ENCODE data around the gene FANCD2.
"Not testable (repeated sequence)": the region's sequence is repeated elsewhere in the genome, so short reads cannot be mapped to it uniquely, and the experiment has no call there.

The FANCD2 gene

DNA sequence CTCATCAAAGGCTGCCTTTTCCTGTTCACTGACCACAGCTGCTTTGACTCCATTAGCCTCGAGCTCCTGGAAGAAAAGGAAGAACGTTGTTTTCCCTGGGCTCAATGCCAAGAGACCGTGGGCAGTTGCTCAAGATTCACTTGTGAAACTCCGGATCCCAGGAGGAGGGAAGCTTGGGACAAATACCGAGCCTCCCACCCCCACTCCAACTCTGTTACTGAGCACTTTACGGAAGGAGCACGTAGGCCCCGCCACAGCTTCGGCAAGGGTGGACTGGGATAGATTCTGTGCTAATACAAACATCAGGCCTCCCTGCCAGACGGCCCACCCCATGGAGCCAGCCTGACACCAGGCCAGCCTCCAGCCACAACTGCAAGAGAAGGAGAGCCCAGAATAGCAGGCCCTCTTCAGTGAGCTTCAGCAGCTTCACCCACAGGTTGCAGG, 10.8 kb upstream of the FANCD2 start:
- Histone ChIP-seq H2AFZ (ENCODE audit: low read length, unreplicated experiment) (no peak overlapping the region), H3K27me3 (ENCODE audit: insufficient read depth, low read length) (no peaks in the 10 kb centered on the region), H3K36me3 (ENCODE audit: insufficient read depth, low read length) (no peaks in the 10 kb centered on the region), H3K79me2 (ENCODE audit: control insufficient read depth, insufficient read depth, low read length, unreplicated experiment) (no peaks in the 10 kb centered on the region), H3K4me1 (ENCODE audit: control insufficient read depth, insufficient read depth, low read length, unreplicated experiment) (peaks cover 36% of the 10 kb centered on the region), H3K4me3 (ENCODE audit: low read depth, low read length) (peak overlapping the region; percentile 26; the same call in 1 of the 2 replicates), H3K27ac (ENCODE audit: low read depth, low read length) (peak overlapping the region; percentile 72)

DNA sequence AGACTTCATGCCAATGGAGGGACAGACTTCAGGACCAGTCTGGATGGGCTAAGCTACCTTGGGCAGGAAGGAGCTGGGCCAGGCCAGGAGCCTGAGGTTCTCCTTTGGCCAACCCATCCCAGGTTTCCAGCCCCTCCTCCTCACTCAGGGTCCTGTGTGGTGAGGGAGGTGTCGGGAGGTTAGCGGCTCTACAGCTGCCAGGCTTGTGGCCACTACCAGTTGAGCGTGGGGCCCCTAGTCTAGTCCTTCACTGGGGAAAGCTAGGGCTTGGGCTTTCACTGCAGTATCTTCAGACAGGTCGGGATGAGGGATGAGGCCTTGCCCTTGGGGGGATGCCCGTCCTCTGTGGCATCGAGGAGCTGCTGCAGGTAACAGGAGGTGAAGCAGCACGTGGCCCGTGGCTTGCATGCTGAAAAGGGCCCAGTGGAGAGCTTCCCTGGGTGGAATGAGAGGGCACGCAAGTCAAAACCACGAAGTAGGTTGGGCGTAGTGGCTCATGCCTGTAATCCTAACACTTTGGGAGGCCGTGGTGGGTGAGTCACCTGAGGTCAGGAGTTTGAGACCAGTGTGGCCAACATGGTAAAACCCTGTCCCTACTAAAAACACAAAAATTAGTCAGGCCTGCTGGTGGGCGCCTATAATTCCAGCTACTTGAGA, 8.5 kb upstream of the FANCD2 start:
- Histone ChIP-seq H3K27ac (ENCODE audit: low read depth, low read length) (peak overlapping the region; percentile 36; the same call in 1 of the 2 replicates), H3K79me2 (ENCODE audit: control insufficient read depth, insufficient read depth, low read length, unreplicated experiment) (no peaks in the 10 kb centered on the region), H3K4me1 (ENCODE audit: control insufficient read depth, insufficient read depth, low read length, unreplicated experiment) (peaks cover 36% of the 10 kb centered on the region), H3K27me3 (ENCODE audit: insufficient read depth, low read length) (no peaks in the 10 kb centered on the region), H3K36me3 (ENCODE audit: insufficient read depth, low read length) (no peaks in the 10 kb centered on the region), H3K4me3 (ENCODE audit: low read depth, low read length) (no peak overlapping the region), H2AFZ (ENCODE audit: low read length, unreplicated experiment) (no peak overlapping the region)

GRCh38 chr3:10018806-10019205, 7.4 kb upstream of the FANCD2 start:
- not testable (repeated sequence) for H3K4me3 ChIP-seq (ENCODE audit: low read depth, low read length); H3K27me3 ChIP-seq (ENCODE audit: insufficient read depth, low read length); H2AFZ ChIP-seq (ENCODE audit: low read length, unreplicated experiment); H3K79me2 ChIP-seq (ENCODE audit: control insufficient read depth, insufficient read depth, low read length, unreplicated experiment); H3K36me3 ChIP-seq (ENCODE audit: insufficient read depth, low read length)
- Histone ChIP-seq H3K4me1 (ENCODE audit: control insufficient read depth, insufficient read depth, low read length, unreplicated experiment) (peaks cover 42% of the 10 kb centered on the region), H3K27ac (ENCODE audit: low read depth, low read length) (peak overlapping the region; percentile 36; the same call in 1 of the 2 replicates)

DNA sequence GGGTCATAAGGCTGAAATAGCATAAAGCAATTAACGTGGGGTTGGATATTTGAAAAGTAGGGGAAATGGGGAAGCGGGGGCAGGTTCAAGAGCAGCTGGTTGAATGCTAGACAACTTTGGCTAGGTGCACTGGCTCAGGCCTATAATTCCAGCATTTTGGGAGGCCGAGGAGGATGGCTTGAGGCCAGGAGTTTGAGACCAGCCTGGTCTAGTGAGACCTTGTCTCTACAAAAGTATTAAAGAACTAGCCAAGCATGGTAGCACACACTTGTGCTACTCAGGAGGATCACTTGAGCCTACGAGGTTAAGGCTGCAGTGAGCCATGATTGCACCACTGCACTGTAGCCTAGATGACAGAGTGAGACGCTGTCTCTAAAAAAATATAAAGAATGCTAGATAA, 6.9 kb upstream of the FANCD2 start:
- H2AFZ ChIP-seq (ENCODE audit: low read length, unreplicated experiment) = no peak overlapping the region
- peaks cover 47% of the 10 kb centered on the region for H3K4me1 ChIP-seq (ENCODE audit: control insufficient read depth, insufficient read depth, low read length, unreplicated experiment)
- no peaks in the 10 kb centered on the region for H3K79me2 ChIP-seq (ENCODE audit: control insufficient read depth, insufficient read depth, low read length, unreplicated experiment)
- no peak overlapping the region for H3K4me3 ChIP-seq (ENCODE audit: low read depth, low read length)
- no peaks in the 10 kb centered on the region for H3K27me3 ChIP-seq (ENCODE audit: insufficient read depth, low read length)
- H3K27ac ChIP-seq (ENCODE audit: low read depth, low read length) = no peak overlapping the region
- H3K36me3 ChIP-seq (ENCODE audit: insufficient read depth, low read length) = no peaks in the 10 kb centered on the region

DNA sequence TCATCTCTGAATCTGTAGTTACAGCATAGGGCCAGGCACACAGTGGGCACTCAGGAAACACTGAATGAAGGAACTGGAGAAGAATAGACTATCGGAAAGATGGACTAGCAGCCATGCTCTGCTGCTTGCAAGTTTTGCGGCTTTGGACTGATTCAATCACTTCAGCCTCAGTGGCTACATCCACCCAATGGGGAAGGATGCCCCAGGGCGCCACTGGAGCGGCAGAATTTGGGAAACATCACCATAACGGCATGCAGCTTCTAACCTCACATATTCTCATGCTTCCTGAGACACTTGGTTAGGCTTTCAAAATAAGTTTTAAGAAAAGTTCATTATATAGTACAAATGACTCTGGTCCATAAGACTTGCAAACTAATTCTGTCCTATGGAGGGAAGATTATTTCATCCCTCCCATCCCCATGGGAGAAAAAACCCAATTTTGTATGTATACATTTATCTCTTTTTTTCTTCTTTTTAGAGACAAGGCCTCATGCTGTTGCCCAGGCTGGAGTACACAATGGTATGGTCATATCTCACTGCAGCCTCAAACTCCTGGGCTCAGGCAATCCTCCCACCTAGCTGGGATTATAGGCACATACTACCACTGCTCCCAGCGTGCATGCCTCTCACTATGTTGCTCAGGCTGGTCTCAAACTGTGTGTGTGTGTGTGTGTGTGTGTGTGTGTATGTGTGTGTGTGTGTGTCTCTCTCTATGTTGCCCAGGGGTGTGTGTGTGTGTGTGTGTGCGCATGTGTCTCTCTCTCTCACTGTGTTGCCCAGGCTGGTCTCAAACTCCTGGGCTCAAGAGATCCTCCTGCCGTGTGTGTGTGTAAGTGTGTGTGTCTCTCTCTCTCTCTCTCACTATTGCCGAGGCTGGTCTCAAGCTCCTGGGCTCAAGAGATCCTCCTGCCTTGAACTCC, 4.1 kb upstream of the FANCD2 start:
- Histone ChIP-seq H3K27me3 (ENCODE audit: insufficient read depth, low read length) (no peaks in the 10 kb centered on the region), H3K79me2 (ENCODE audit: control insufficient read depth, insufficient read depth, low read length, unreplicated experiment) (peaks cover 24% of the 10 kb centered on the region), H3K27ac (ENCODE audit: low read depth, low read length) (no peak overlapping the region), H3K4me1 (ENCODE audit: control insufficient read depth, insufficient read depth, low read length, unreplicated experiment) (peaks cover 40% of the 10 kb centered on the region), H2AFZ (ENCODE audit: low read length, unreplicated experiment) (no peak overlapping the region), H3K36me3 (ENCODE audit: insufficient read depth, low read length) (no peaks in the 10 kb centered on the region), H3K4me3 (ENCODE audit: low read depth, low read length) (no peak overlapping the region)

GRCh38 chr3:10023587-10024310, 2.5 kb upstream of the FANCD2 start:
- H3K27ac ChIP-seq (ENCODE audit: low read depth, low read length) = peak overlapping the region; percentile 81
- H3K36me3 ChIP-seq (ENCODE audit: insufficient read depth, low read length) = no peaks in the 10 kb centered on the region
- H3K4me1 ChIP-seq (ENCODE audit: control insufficient read depth, insufficient read depth, low read length, unreplicated experiment) = peaks cover 25% of the 10 kb centered on the region
- H3K27me3 ChIP-seq (ENCODE audit: insufficient read depth, low read length) = no peaks in the 10 kb centered on the region
- no peak overlapping the region for H2AFZ ChIP-seq (ENCODE audit: low read length, unreplicated experiment)
- H3K4me3 ChIP-seq (ENCODE audit: low read depth, low read length) = peak overlapping the region; percentile 97
- peaks cover 32% of the 10 kb centered on the region for H3K79me2 ChIP-seq (ENCODE audit: control insufficient read depth, insufficient read depth, low read length, unreplicated experiment)

GRCh38 chr3:10025205-10026083, 793 bp upstream of the FANCD2 start:
- H3K36me3 ChIP-seq (ENCODE audit: insufficient read depth, low read length) = peaks cover 2% of the 10 kb centered on the region; the same call in 1 of the 2 replicates
- no peaks in the 10 kb centered on the region for H3K27me3 ChIP-seq (ENCODE audit: insufficient read depth, low read length)
- peaks cover 24% of the 10 kb centered on the region for H3K4me1 ChIP-seq (ENCODE audit: control insufficient read depth, insufficient read depth, low read length, unreplicated experiment)
- H3K4me3 ChIP-seq (ENCODE audit: low read depth, low read length) = peak overlapping the region; percentile 97
- H3K27ac ChIP-seq (ENCODE audit: low read depth, low read length) = peak overlapping the region; percentile 82
- peak overlapping the region; percentile 86 for H2AFZ ChIP-seq (ENCODE audit: low read length, unreplicated experiment)
- H3K79me2 ChIP-seq (ENCODE audit: control insufficient read depth, insufficient read depth, low read length, unreplicated experiment) = peaks cover 34% of the 10 kb centered on the region

GRCh38 chr3:10041034-10041433, 14.8 kb downstream of the FANCD2 start:
- Histone ChIP-seq H3K79me2 (ENCODE audit: control insufficient read depth, insufficient read depth, low read length, unreplicated experiment) (no peaks in the 10 kb centered on the region), H3K36me3 (ENCODE audit: insufficient read depth, low read length) (peaks cover 6% of the 10 kb centered on the region; the same call in 1 of the 2 replicates), H2AFZ (ENCODE audit: low read length, unreplicated experiment) (no peak overlapping the region), H3K27me3 (ENCODE audit: insufficient read depth, low read length) (no peaks in the 10 kb centered on the region), H3K27ac (ENCODE audit: low read depth, low read length) (no peak overlapping the region), H3K4me1 (ENCODE audit: control insufficient read depth, insufficient read depth, low read length, unreplicated experiment) (no peaks in the 10 kb centered on the region), H3K4me3 (ENCODE audit: low read depth, low read length) (no peak overlapping the region)

- no peak overlapping the region for H2AFZ ChIP-seq (ENCODE audit: low read length, unreplicated experiment)
- H3K4me3 ChIP-seq (ENCODE audit: low read depth, low read length) = no peak overlapping the region
- H3K4me1 ChIP-seq (ENCODE audit: control insufficient read depth, insufficient read depth, low read length, unreplicated experiment) = no peaks in the 10 kb centered on the region
- H3K36me3 ChIP-seq (ENCODE audit: insufficient read depth, low read length) = peaks cover 4% of the 10 kb centered on the region; the same call in 1 of the 2 replicates
- no peak overlapping the region for H3K27ac ChIP-seq (ENCODE audit: low read depth, low read length)
- no peaks in the 10 kb centered on the region for H3K27me3 ChIP-seq (ENCODE audit: insufficient read depth, low read length)
- H3K79me2 ChIP-seq (ENCODE audit: control insufficient read depth, insufficient read depth, low read length, unreplicated experiment) = no peaks in the 10 kb centered on the region
Observed at GRCh38 chr3:10047876-10048275, 21.6 kb downstream of the FANCD2 start.

GRCh38 chr3:10053054-10053453, 26.8 kb downstream of the FANCD2 start:
- H3K27me3 ChIP-seq (ENCODE audit: insufficient read depth, low read length); H3K79me2 ChIP-seq (ENCODE audit: control insufficient read depth, insufficient read depth, low read length, unreplicated experiment); H3K36me3 ChIP-seq (ENCODE audit: insufficient read depth, low read length); H3K4me3 ChIP-seq (ENCODE audit: low read depth, low read length); H3K27ac ChIP-seq (ENCODE audit: low read depth, low read length); H2AFZ ChIP-seq (ENCODE audit: low read length, unreplicated experiment); H3K4me1 ChIP-seq (ENCODE audit: control insufficient read depth, insufficient read depth, low read length, unreplicated experiment): not testable (repeated sequence)
